HL-60/S4 treated with retinoic acid at 250 ng/mL for 4 days and 3 days (cell line): ENCODE measurements around the gene ABI3.
"Not testable (repeated sequence)": the region's sequence is repeated elsewhere in the genome, so short reads cannot be mapped to it uniquely, and the experiment has no call there.

Experiments used
- in situ Hi-C: fragments of 300-500 bp; cut with MboI; formaldehyde crosslinking; loops from 2 replicates; pipeline ENCODE4 v1.7.0; 2022; ENCODE audit warnings: low sequenced_read_pairs

Gene ABI3

GRCh38 chr17:49249292-49249794 lies 38.8 kb downstream of the ABI3 start:
- in situ Hi-C loops = no loop called here

- in situ Hi-C loops = no loop called here
Measured at GRCh38 chr17:49249890-49250522, 39.5 kb downstream of the ABI3 start.

- in situ Hi-C loops = no loop called here
Measured at GRCh38 chr17:49252148-49252695, 41.7 kb downstream of the ABI3 start.

GRCh38 chr17:49254066-49254465 lies 43.6 kb downstream of the ABI3 start:
- in situ Hi-C loops = no loop called here

GRCh38 chr17:49255125-49255524 lies 44.6 kb downstream of the ABI3 start:
- in situ Hi-C loops = no loop called here

- in situ Hi-C loops = no loop called here
Measured at GRCh38 chr17:49258394-49258793, 47.9 kb downstream of the ABI3 start.

- in situ Hi-C loops = no loop called here
Measured at GRCh38 chr17:49259663-49260010, 49.1 kb downstream of the ABI3 start.

- in situ Hi-C loops = no loop called here
Measured at GRCh38 chr17:49260011-49260816, 49.7 kb downstream of the ABI3 start.

GRCh38 chr17:49260817-49261291 lies 50.3 kb downstream of the ABI3 start:
- in situ Hi-C loops = no loop called here

GRCh38 chr17:49261540-49261939 lies 51.0 kb downstream of the ABI3 start:
- in situ Hi-C loops = not testable (repeated sequence)

- in situ Hi-C loops = no loop called here
Measured at GRCh38 chr17:49266233-49266632, 55.7 kb downstream of the ABI3 start.

- in situ Hi-C loops = no loop called here
Measured at GRCh38 chr17:49267912-49268311, 57.4 kb downstream of the ABI3 start.

GRCh38 chr17:49269356-49269755 lies 58.8 kb downstream of the ABI3 start:
- in situ Hi-C loops = no loop called here
